ENCODE data around the gene AGO3.

DNA sequence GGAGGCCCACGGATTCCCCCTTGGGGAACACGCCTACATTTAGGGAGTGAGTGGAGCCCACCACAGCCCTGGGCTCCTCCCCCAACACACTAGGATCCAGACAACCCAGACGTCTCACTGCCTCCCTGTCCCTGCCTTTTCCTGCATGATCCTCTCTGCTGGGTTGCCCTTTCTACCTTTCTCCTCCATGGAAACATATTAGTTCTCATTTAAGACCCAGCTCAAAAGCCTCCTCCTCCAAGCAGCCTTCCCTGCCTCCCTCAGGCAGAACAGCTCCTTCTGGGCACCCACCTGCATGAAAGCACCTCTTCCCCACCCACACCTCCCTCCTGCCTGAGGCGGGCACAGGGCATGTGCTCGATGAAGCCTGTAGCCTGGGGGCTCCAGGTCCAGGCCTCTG, 183.5 kb downstream of the AGO3 start:
- TF ChIP-seq, protein P1, sequence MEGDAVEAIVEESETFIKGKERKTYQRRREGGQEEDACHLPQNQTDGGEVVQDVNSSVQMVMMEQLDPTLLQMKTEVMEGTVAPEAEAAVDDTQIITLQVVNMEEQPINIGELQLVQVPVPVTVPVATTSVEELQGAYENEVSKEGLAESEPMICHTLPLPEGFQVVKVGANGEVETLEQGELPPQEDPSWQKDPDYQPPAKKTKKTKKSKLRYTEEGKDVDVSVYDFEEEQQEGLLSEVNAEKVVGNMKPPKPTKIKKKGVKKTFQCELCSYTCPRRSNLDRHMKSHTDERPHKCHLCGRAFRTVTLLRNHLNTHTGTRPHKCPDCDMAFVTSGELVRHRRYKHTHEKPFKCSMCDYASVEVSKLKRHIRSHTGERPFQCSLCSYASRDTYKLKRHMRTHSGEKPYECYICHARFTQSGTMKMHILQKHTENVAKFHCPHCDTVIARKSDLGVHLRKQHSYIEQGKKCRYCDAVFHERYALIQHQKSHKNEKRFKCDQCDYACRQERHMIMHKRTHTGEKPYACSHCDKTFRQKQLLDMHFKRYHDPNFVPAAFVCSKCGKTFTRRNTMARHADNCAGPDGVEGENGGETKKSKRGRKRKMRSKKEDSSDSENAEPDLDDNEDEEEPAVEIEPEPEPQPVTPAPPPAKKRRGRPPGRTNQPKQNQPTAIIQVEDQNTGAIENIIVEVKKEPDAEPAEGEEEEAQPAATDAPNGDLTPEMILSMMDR (conservative IDR thresholded peaks at IDR 0.05), result no peak
- TF ChIP-seq EZH2 (IDR thresholded peaks at IDR 0.05; ENCODE audit: low read depth), result no peak
